H1 (cell line): ENCODE data around the gene FMO4. TPM values are rescaled to one million over a fixed set of nuclear protein-coding genes. Genes with fewer than 3 reads are reported as not detected.
"Not testable (repeated sequence)": the region's sequence is repeated elsewhere in the genome, so short reads cannot be mapped to it uniquely, and the experiment has no call there.

Experiments used
- CTCF ChIA-PET: fragments of 300-600 bp; sonication (Branson Sonifier 250); formaldehyde crosslinking; loops from one replicate; lab custom pipeline; 2021; ENCODE audit not compliant: partially characterized antibody; lab: Charles Lee
- POLR2A ChIA-PET: fragments of 300-600 bp; sonication (Branson Sonifier 250); formaldehyde crosslinking; loops from one replicate; lab custom pipeline; 2021; ENCODE audit warnings: inconsistent platforms; ENCODE audit not compliant: partially characterized antibody; lab: Charles Lee
- DNase-seq, 2 experiments: peaks; one replicate each; pipeline versions ENCODE4 v3.0.0 to v3.0.0-alpha.2; 2010 to 2022; ENCODE audit warnings: low spot score in 2 of 2, low read depth in 1 of 2, mixed read lengths in 1 of 2
- FAIRE-seq: peaks from 2 replicates; lab custom pipeline; 2011; peaks lifted over from hg19 to GRCh38; lab: Jason Lieb, UNC
- H2AFZ ChIP-seq: 2 replicates; pipeline ENCODE4 v1.8.1; 2012; ENCODE audit warnings: low read length, inconsistent platforms
- H2AK5ac ChIP-seq: 2 replicates; pipeline ENCODE4 v1.6.1; 2013; ENCODE audit warnings: low read depth, low read length
- H2BK120ac ChIP-seq: replicated peaks from 2 replicates; pipeline ENCODE3; 2013; ENCODE audit warnings: low read depth, low read length, inconsistent platforms
- H2BK12ac ChIP-seq: 2 replicates; pipeline ENCODE4 v1.6.1; 2013; ENCODE audit warnings: low read depth, low read length
- H2BK15ac ChIP-seq: 2 replicates; pipeline ENCODE4 v1.6.1; 2013; ENCODE audit warnings: low read length
- H2BK20ac ChIP-seq: 2 replicates; pipeline ENCODE4 v1.6.1; 2013; ENCODE audit warnings: low read length
- H2BK5ac ChIP-seq: 2 replicates; pipeline ENCODE4 v1.6.1; 2013; ENCODE audit warnings: low read depth, low read length
- H3K14ac ChIP-seq: 2 replicates; pipeline ENCODE4 v1.6.1; 2013; ENCODE audit warnings: inconsistent platforms; ENCODE audit not compliant: insufficient read length
- H3K18ac ChIP-seq: 2 replicates; pipeline ENCODE4 v1.6.1; 2013; ENCODE audit warnings: low read length; ENCODE audit errors: extremely low read depth
- H3K23ac ChIP-seq: 2 replicates; pipeline ENCODE4 v1.6.1; 2013; ENCODE audit warnings: inconsistent platforms; ENCODE audit not compliant: insufficient read length
- H3K23me2 ChIP-seq: 2 replicates; pipeline ENCODE4 v1.6.1; 2013; ENCODE audit warnings: low read depth, low read length
- H3K27ac ChIP-seq: 2 replicates; pipeline ENCODE4 v1.6.1; 2011; ENCODE audit warnings: low read depth, low read length, inconsistent platforms
- H3K27me3 ChIP-seq, 4 experiments: replicated peaks in 1 of 4; 1 replicate in 1 of 4; 2 replicates in 3 of 4; pipeline versions ENCODE4 v1.6.1 to v1.8.1; 2011 to 2013; ENCODE audit warnings: low read length in 3 of 4, mild to moderate bottlenecking in 3 of 4, inconsistent platforms in 2 of 4, mixed read lengths in 2 of 4, moderate library complexity in 1 of 4; ENCODE audit not compliant: control insufficient read depth in 3 of 4, insufficient read depth in 3 of 4; ENCODE audit errors: extremely low read depth in 1 of 4
- H3K36me3 ChIP-seq, 4 experiments: 2 replicates each; pipeline versions ENCODE4 v1.6.1 to v1.8.1; 2011 to 2013; ENCODE audit warnings: mild to moderate bottlenecking in 4 of 4, low read length in 3 of 4, moderate library complexity in 2 of 4, control low read depth in 1 of 4, inconsistent platforms in 1 of 4; ENCODE audit not compliant: insufficient read depth in 4 of 4, control insufficient read depth in 2 of 4
- H3K4ac ChIP-seq: replicated peaks from 2 replicates; pipeline ENCODE3; 2013; ENCODE audit warnings: low read length, low read depth, mixed read lengths, inconsistent platforms; ENCODE audit not compliant: insufficient read length
- H3K4me1 ChIP-seq, 4 experiments: replicated peaks in 1 of 4; 1 replicate in 1 of 4; 2 replicates in 3 of 4; pipeline versions ENCODE4 v1.6.1 to v1.8.1; 2011 to 2013; ENCODE audit warnings: low read length in 3 of 4, inconsistent platforms in 2 of 4, mixed read lengths in 1 of 4; ENCODE audit not compliant: insufficient read depth in 4 of 4, control insufficient read depth in 3 of 4
- H3K4me2 ChIP-seq, 2 experiments: 2 replicates each; pipeline versions ENCODE4 v1.6.1 to v1.8.1; 2011 to 2013; ENCODE audit warnings: low read depth in 2 of 2, low read length in 2 of 2, control low read depth in 1 of 2, inconsistent platforms in 1 of 2, mild to moderate bottlenecking in 1 of 2; ENCODE audit not compliant: insufficient read depth in 1 of 2
- H3K4me3 ChIP-seq, 4 experiments: fragments of 200-600, 300-600 bp in 1 of 4; sonication (generic), shearing (Covaris generic), sonication (Bioruptor Twin) in 1 of 4; 2 replicates each; pipeline versions ENCODE4 v1.5.1 to v1.8.1; 2011 to 2016; ENCODE audit warnings: low read length in 4 of 4, low read depth in 3 of 4, control low read depth in 2 of 4, inconsistent platforms in 2 of 4, mild to moderate bottlenecking in 2 of 4, mixed read lengths in 1 of 4, moderate library complexity in 1 of 4; ENCODE audit not compliant: insufficient read depth in 2 of 4; ENCODE audit errors: extremely low read depth in 1 of 4
- H3K56ac ChIP-seq: replicated peaks from 2 replicates; pipeline ENCODE3; 2013; ENCODE audit warnings: low read depth, mild to moderate bottlenecking, mixed read lengths, low read length, inconsistent platforms; ENCODE audit not compliant: insufficient read length
- H3K79me1 ChIP-seq: 2 replicates; pipeline ENCODE4 v1.6.1; 2013; ENCODE audit warnings: low read depth, low read length, control low read depth
- H3K79me2 ChIP-seq, 2 experiments: 2 replicates each; pipeline versions ENCODE4 v1.6.1 to v1.8.1; 2012 to 2013; ENCODE audit warnings: low read length in 2 of 2, mild to moderate bottlenecking in 2 of 2, inconsistent platforms in 1 of 2; ENCODE audit not compliant: insufficient read depth in 2 of 2, control insufficient read depth in 1 of 2
- H3K9ac ChIP-seq, 4 experiments: replicated peaks in 1 of 4; 1 replicate in 1 of 4; 2 replicates in 3 of 4; pipeline versions ENCODE4 v1.6.1 to v1.8.1; 2011 to 2013; ENCODE audit warnings: low read depth in 3 of 4, low read length in 3 of 4, control low read depth in 2 of 4, mild to moderate bottlenecking in 2 of 4, moderate library complexity in 2 of 4, inconsistent platforms in 1 of 4; ENCODE audit errors: extremely low read depth in 1 of 4
- H3K9me3 ChIP-seq, 2 experiments: 2 replicates each; pipeline versions ENCODE4 v1.6.1 to v1.8.1; 2012 to 2013; ENCODE audit warnings: mild to moderate bottlenecking in 2 of 2, moderate library complexity in 2 of 2, control low read depth in 1 of 2, inconsistent platforms in 1 of 2, low read depth in 1 of 2, low read length in 1 of 2, mixed read lengths in 1 of 2; ENCODE audit not compliant: insufficient read depth in 2 of 2
- H4K20me1 ChIP-seq, 2 experiments: replicated peaks in 1 of 2; 2 replicates each; pipeline versions ENCODE3 to v1.8.1; 2011 to 2013; ENCODE audit warnings: inconsistent platforms in 2 of 2, low read length in 2 of 2, mild to moderate bottlenecking in 1 of 2; ENCODE audit not compliant: insufficient read depth in 2 of 2, control insufficient read depth in 1 of 2
- H4K5ac ChIP-seq: 2 replicates; pipeline ENCODE4 v1.6.1; 2013; ENCODE audit warnings: low read length, low read depth, mixed read lengths, inconsistent platforms; ENCODE audit not compliant: insufficient read length
- H4K8ac ChIP-seq: 2 replicates; pipeline ENCODE4 v1.8.0; 2013; ENCODE audit warnings: mild to moderate bottlenecking, moderate library complexity, low read length, inconsistent platforms; ENCODE audit not compliant: insufficient read depth; ENCODE audit errors: extremely low read depth
- H4K91ac ChIP-seq: replicated peaks from 2 replicates; pipeline ENCODE3; 2013; ENCODE audit warnings: low read length, mixed read lengths, inconsistent platforms; ENCODE audit not compliant: insufficient read length
- WGBS, 2 experiments: shearing (Covaris generic) in 1 of 2; methylation state at CpG; one replicate each; pipeline versions ENCODE4 v1.1.6 to v1.1.7; 2013 to 2015; ENCODE audit warnings: low lambda C conversion rate in 2 of 2, mixed read lengths in 2 of 2, inconsistent platforms in 1 of 2, low coverage in 1 of 2, missing lambda C conversion rate in 1 of 2; ENCODE audit not compliant: insufficient replicate concordance in 2 of 2, insufficient coverage in 1 of 2, insufficient read length in 1 of 2; ENCODE audit errors: extremely low coverage in 1 of 2, missing lambda C conversion rate in 1 of 2; 5-methylcytosine and 5-hydroxymethylcytosine counted together
- polyA plus RNA-seq, 7 experiments: library from polyadenylated mRNA; depleted of rRNA in 3 of 7; stranded (reverse) in 5 of 7; unstranded in 2 of 7; fragments of >200 nt in 5 of 7; fragments of 200-250 nt in 2 of 7; gene quantifications; 1 replicate in 5 of 7; 2 replicates in 1 of 7; 4 replicates in 1 of 7; pipeline versions ENCODE4 v1.2.1 to v1.2.3, GENCODE V29; 2011 to 2013; ENCODE audit warnings: missing spikeins in 2 of 7, mixed read lengths in 2 of 7
- total RNA-seq: library from RNA; stranded (reverse); fragmentation: NEBNext Ultra II Directional; extraction: Animal tissue kit (Norgen Biotek cat#: 25700); gene quantifications from 2 replicates; pipeline ENCODE4 v1.2.1, GENCODE V29; 2021

The FMO4 gene
- total and polyA plus RNA-seq, 2 of the 8 experiments (the other 6 are each of a cell fraction or from before 2014, with no cell fraction given), result 1.5 to 2.3 TPM

GRCh38 chr1:171359355-171359648 is 45.3 kb downstream of the FMO4 start:
- H3K36me3 ChIP-seq, H3K27ac ChIP-seq, DNase-seq, H3K23ac ChIP-seq, H2BK120ac ChIP-seq, H2BK12ac ChIP-seq, H3K4ac ChIP-seq, H2AK5ac ChIP-seq, H3K4me1 ChIP-seq, FAIRE-seq, H3K79me1 ChIP-seq, H3K27me3 ChIP-seq, H3K18ac ChIP-seq, H2BK20ac ChIP-seq, H2BK5ac ChIP-seq, H4K5ac ChIP-seq, H3K79me2 ChIP-seq, H4K91ac ChIP-seq, H3K56ac ChIP-seq, H2BK15ac ChIP-seq, H3K14ac ChIP-seq, H4K20me1 ChIP-seq, H3K23me2 ChIP-seq, H2AFZ ChIP-seq, H3K9ac ChIP-seq, H3K4me2 ChIP-seq, H3K4me3 ChIP-seq, H3K9me3 ChIP-seq, H4K8ac ChIP-seq: not testable (repeated sequence)
- WGBS, 2 experiments, result 84% methylated on average over 6 of the region's 7 CpGs; no CpG with 5 or more reads in 1 of the 2 experiments
- ChIA-PET CTCF (interaction anchor here (0.6 to 3.4 kb wide), 15 partner anchors 8 to 271 kb away, joined by 3 to 17 read pairs (median 5); partner anchors contain the start of gene FMO4), POLR2A (interaction anchor here (1.0 kb wide), 1 partner anchor 13 kb away, joined by 3 read pairs; no protein-coding TSS in a partner anchor)
